H9 (cell line): Measurements from ENCODE around the gene NPIPB6. TPM values are rescaled to one million over a fixed set of nuclear protein-coding genes. Genes with fewer than 3 reads are reported as not detected.
"Not testable (repeated sequence)": the region's sequence is repeated elsewhere in the genome, so short reads cannot be mapped to it uniquely, and the experiment has no call there.

ENCODE experiments used
- DNase-seq: peaks from one replicate; pipeline ENCODE4 v3.0.0-alpha.2; 2017
- H2AFZ ChIP-seq: one replicate; pipeline ENCODE4 v1.6.1; 2013; ENCODE audit warnings: mild to moderate bottlenecking, low read length, control low read depth, moderate library complexity
- H2AK5ac ChIP-seq: 2 replicates; pipeline ENCODE4 v1.6.1; 2013; ENCODE audit warnings: low read length, control low read depth, mixed read lengths; ENCODE audit not compliant: insufficient read length
- H2BK120ac ChIP-seq: one replicate; pipeline ENCODE4 v1.6.1; 2013; ENCODE audit warnings: low read depth, mild to moderate bottlenecking, low read length, control low read depth, inconsistent platforms; ENCODE audit not compliant: poor library complexity, severe bottlenecking
- H2BK12ac ChIP-seq: 2 replicates; pipeline ENCODE4 v1.6.1; 2013; ENCODE audit warnings: low read length, control low read depth, mixed read lengths, low read depth; ENCODE audit not compliant: insufficient read length
- H2BK15ac ChIP-seq: 2 replicates; pipeline ENCODE4 v1.6.1; 2013; ENCODE audit warnings: low read depth, low read length, control low read depth
- H2BK20ac ChIP-seq: one replicate; pipeline ENCODE4 v1.6.1; 2013; ENCODE audit warnings: low read depth, mild to moderate bottlenecking, low read length, control low read depth, inconsistent platforms; ENCODE audit not compliant: poor library complexity, severe bottlenecking
- H2BK5ac ChIP-seq: 2 replicates; pipeline ENCODE4 v1.6.1; 2013; ENCODE audit warnings: low read length, control low read depth, mixed read lengths; ENCODE audit not compliant: insufficient read length
- H3K14ac ChIP-seq: 2 replicates; pipeline ENCODE4 v1.6.1; 2013; ENCODE audit warnings: low read length, control low read depth; ENCODE audit not compliant: insufficient read depth
- H3K18ac ChIP-seq: 2 replicates; pipeline ENCODE4 v1.6.1; 2013; ENCODE audit warnings: low read depth, mild to moderate bottlenecking, mixed read lengths, low read length, control low read depth; ENCODE audit not compliant: insufficient read length
- H3K23ac ChIP-seq: 2 replicates; pipeline ENCODE4 v1.6.1; 2013; ENCODE audit warnings: low read length, control low read depth, mixed read lengths, low read depth; ENCODE audit not compliant: insufficient read length
- H3K23me2 ChIP-seq: 2 replicates; pipeline ENCODE4 v1.6.1; 2013; ENCODE audit warnings: low read depth, mild to moderate bottlenecking, mixed read lengths, low read length, control low read depth; ENCODE audit not compliant: insufficient read length, poor library complexity, severe bottlenecking
- H3K27ac ChIP-seq: 2 replicates; pipeline ENCODE4 v1.5.1; 2013; ENCODE audit warnings: low read length, control low read depth, mixed read lengths, low read depth; ENCODE audit not compliant: insufficient read length
- H3K27me3 ChIP-seq: 2 replicates; pipeline ENCODE4 v1.6.1; 2013; ENCODE audit warnings: low read length, control low read depth, inconsistent platforms; ENCODE audit not compliant: insufficient read depth
- H3K4ac ChIP-seq: 2 replicates; pipeline ENCODE4 v1.6.1; 2013; ENCODE audit warnings: low read depth, mild to moderate bottlenecking, control low read depth, inconsistent platforms, low read length, moderate library complexity
- H3K4me1 ChIP-seq: 2 replicates; pipeline ENCODE4 v1.6.1; 2013; ENCODE audit warnings: low read length, control low read depth, inconsistent platforms; ENCODE audit not compliant: insufficient read depth
- H3K4me2 ChIP-seq: 2 replicates; pipeline ENCODE4 v1.6.1; 2013; ENCODE audit warnings: low read length, control low read depth, mixed read lengths; ENCODE audit not compliant: insufficient read length, insufficient read depth
- H3K56ac ChIP-seq: 2 replicates; pipeline ENCODE4 v1.6.1; 2013; ENCODE audit warnings: low read depth, mild to moderate bottlenecking, mixed read lengths, low read length, control low read depth; ENCODE audit not compliant: insufficient read length
- H3K79me1 ChIP-seq: 2 replicates; pipeline ENCODE4 v1.6.1; 2013; ENCODE audit warnings: low read depth, mild to moderate bottlenecking, moderate library complexity, low read length, control low read depth, inconsistent platforms; ENCODE audit not compliant: insufficient read depth, poor library complexity, severe bottlenecking
- H3K79me2 ChIP-seq: 2 replicates; pipeline ENCODE4 v1.6.1; 2013; ENCODE audit warnings: low read length, control low read depth, inconsistent platforms; ENCODE audit not compliant: insufficient read depth
- H3K9ac ChIP-seq: 2 replicates; pipeline ENCODE4 v1.6.1; 2013; ENCODE audit warnings: low read length, control low read depth, mixed read lengths; ENCODE audit not compliant: insufficient read length; ENCODE audit errors: extremely low read depth
- H3K9me3 ChIP-seq: one replicate; pipeline ENCODE4 v1.6.1; 2013; ENCODE audit warnings: low read depth, low read length, inconsistent platforms; ENCODE audit not compliant: control insufficient read depth
- H3T11ph ChIP-seq: one replicate; pipeline ENCODE4 v1.6.1; 2013; ENCODE audit warnings: mild to moderate bottlenecking, low read length, control low read depth, inconsistent platforms
- H4K20me1 ChIP-seq: one replicate; pipeline ENCODE4 v1.6.1; 2013; ENCODE audit not compliant: control insufficient read depth, insufficient read length, insufficient read depth
- H4K5ac ChIP-seq: 2 replicates; pipeline ENCODE4 v1.6.1; 2013; ENCODE audit warnings: low read depth, mild to moderate bottlenecking, mixed read lengths, low read length, control low read depth; ENCODE audit not compliant: insufficient read length
- H4K8ac ChIP-seq: replicated peaks from 2 replicates; pipeline ENCODE4 v1.6.1; 2013; ENCODE audit warnings: low read length, control low read depth, mixed read lengths, low read depth; ENCODE audit not compliant: insufficient read length
- H4K91ac ChIP-seq: 2 replicates; pipeline ENCODE4 v1.6.1; 2013; ENCODE audit warnings: low read depth, mild to moderate bottlenecking, moderate library complexity, mixed read lengths, low read length, control low read depth; ENCODE audit not compliant: insufficient read length
- H3K27ac Mint-ChIP-seq, 3 experiments: 2 replicates in 2 of 3; 3 replicates in 1 of 3; pipeline ENCODE4 v1.8.0; 2020 to 2021; ENCODE audit warnings: mixed read lengths in 3 of 3, mild to moderate bottlenecking in 1 of 3, moderate library complexity in 1 of 3
- H3K27me3 Mint-ChIP-seq: 2 replicates; pipeline ENCODE4 v1.8.0; 2021; ENCODE audit warnings: low read depth, mild to moderate bottlenecking, moderate library complexity, mixed read lengths
- H3K36me3 Mint-ChIP-seq, 3 experiments: 2 replicates in 2 of 3; 3 replicates in 1 of 3; pipeline ENCODE4 v1.8.0; 2020 to 2021; ENCODE audit warnings: low read depth in 3 of 3, mixed read lengths in 3 of 3; ENCODE audit not compliant: insufficient read depth in 1 of 3
- H3K4me1 Mint-ChIP-seq, 2 experiments: 2 replicates each; pipeline ENCODE4 v1.8.0; 2020; ENCODE audit warnings: mixed read lengths in 2 of 2
- H3K4me3 Mint-ChIP-seq, 2 experiments: 2 replicates in 1 of 2; 3 replicates in 1 of 2; pipeline ENCODE4 v1.8.0; 2020 to 2021; ENCODE audit warnings: mild to moderate bottlenecking in 2 of 2, mixed read lengths in 2 of 2, moderate library complexity in 1 of 2
- H3K9me3 Mint-ChIP-seq, 2 experiments: 2 replicates in 1 of 2; 3 replicates in 1 of 2; pipeline ENCODE4 v1.8.0; 2020; ENCODE audit warnings: mild to moderate bottlenecking in 2 of 2, mixed read lengths in 2 of 2, moderate library complexity in 1 of 2
- WGBS: extraction: QIAGEN DNeasy Blood & Tissue Kit; methylation state at CpG from one replicate; pipeline ENCODE4 v1.1.7; 2013; ENCODE audit warnings: missing lambda C conversion rate, low lambda C conversion rate, mixed read lengths; ENCODE audit not compliant: insufficient read length; ENCODE audit errors: extremely low coverage; 5-methylcytosine and 5-hydroxymethylcytosine counted together
- total RNA-seq: library from RNA; stranded (reverse); gene quantifications from 2 replicates; pipeline ENCODE4 v1.2.1, GENCODE V29; 2021

The NPIPB6 gene
- total RNA-seq, 1 experiment from 2014 or later = 5.2 TPM

- not testable (repeated sequence) for H3K27ac ChIP-seq, H3K18ac ChIP-seq, H3K14ac ChIP-seq, H3K23ac ChIP-seq, H3K9ac ChIP-seq, H3T11ph ChIP-seq, H3K79me1 ChIP-seq, H2BK12ac ChIP-seq, H3K27me3 ChIP-seq, H3K79me2 ChIP-seq, H3K4me1 ChIP-seq, H3K4me3 Mint-ChIP-seq, H3K9me3 ChIP-seq, H3K9me3 Mint-ChIP-seq, H2AK5ac ChIP-seq, H2AFZ ChIP-seq, DNase-seq, H2BK120ac ChIP-seq, H3K36me3 Mint-ChIP-seq, H3K27ac Mint-ChIP-seq, H4K91ac ChIP-seq, H3K4me2 ChIP-seq, H4K20me1 ChIP-seq, H3K23me2 ChIP-seq, H3K27me3 Mint-ChIP-seq, H2BK20ac ChIP-seq, H3K4ac ChIP-seq, H2BK15ac ChIP-seq, H4K5ac ChIP-seq, H2BK5ac ChIP-seq, H4K8ac ChIP-seq, H3K56ac ChIP-seq
- peaks cover 6 to 10% of the 10 kb centered on the region in 2 experiments; a peak in 3 of 4 replicates for H3K4me1 Mint-ChIP-seq
- WGBS = no CpG with 5 or more reads among the region's 2 CpGs
Observed at GRCh38 chr16:28330981-28331380, 32.3 kb downstream of the NPIPB6 start.

GRCh38 chr16:28330232-28330631 is 33.1 kb downstream of the NPIPB6 start:
- not testable (repeated sequence) for H4K8ac ChIP-seq, H2BK5ac ChIP-seq, H3K27me3 Mint-ChIP-seq, H2BK12ac ChIP-seq, H3T11ph ChIP-seq, H3K27ac Mint-ChIP-seq, H2AK5ac ChIP-seq, H3K27me3 ChIP-seq, H3K36me3 Mint-ChIP-seq, H2BK15ac ChIP-seq, H4K5ac ChIP-seq, H3K9me3 Mint-ChIP-seq, H3K27ac ChIP-seq, H3K9me3 ChIP-seq, H3K4me1 ChIP-seq, H4K20me1 ChIP-seq, H2BK20ac ChIP-seq, H3K56ac ChIP-seq, H3K23ac ChIP-seq, H3K4me3 Mint-ChIP-seq, H3K23me2 ChIP-seq, H3K4me2 ChIP-seq, H3K79me2 ChIP-seq, H3K18ac ChIP-seq, H3K79me1 ChIP-seq, H2BK120ac ChIP-seq, H3K14ac ChIP-seq, H4K91ac ChIP-seq, H3K4ac ChIP-seq, H3K9ac ChIP-seq, H2AFZ ChIP-seq
- DNase-seq = peak; percentile 79
- no CpG with 5 or more reads among the region's 9 CpGs for WGBS
- peaks cover 6 to 10% of the 10 kb centered on the region in 2 experiments; a peak in 3 of 4 replicates for H3K4me1 Mint-ChIP-seq
